LNCaP clone FGC (cell line): ENCODE measurements around the gene A2M.

ENCODE experiments used
- DNase-seq: peaks from one replicate; pipeline ENCODE4 v3.0.0-alpha.2; 2011; ENCODE audit warnings: low read depth
- H3K4me3 ChIP-seq: 2 replicates; pipeline ENCODE4 v1.5.1; 2011; ENCODE audit warnings: mild to moderate bottlenecking, low read depth, low read length, control low read depth
- CTCF ChIP-seq: IDR thresholded peaks from 2 replicates; pipeline ENCODE4 v1.5.1; 2012; ENCODE audit warnings: mild to moderate bottlenecking; ENCODE audit not compliant: control insufficient read depth, insufficient read depth; ENCODE audit errors: extremely low read depth

The A2M gene

GRCh38 chr12:9098463-9099026, 17.2 kb downstream of the A2M start:
- no peak for TF ChIP-seq CTCF
- DNase-seq: no peak
- no peak overlapping the region for H3K4me3 ChIP-seq

GRCh38 chr12:9098115-9098452, 17.6 kb downstream of the A2M start:
- H3K4me3 ChIP-seq: no peak overlapping the region
- no peak for TF ChIP-seq CTCF
- DNase-seq: no peak

DNA sequence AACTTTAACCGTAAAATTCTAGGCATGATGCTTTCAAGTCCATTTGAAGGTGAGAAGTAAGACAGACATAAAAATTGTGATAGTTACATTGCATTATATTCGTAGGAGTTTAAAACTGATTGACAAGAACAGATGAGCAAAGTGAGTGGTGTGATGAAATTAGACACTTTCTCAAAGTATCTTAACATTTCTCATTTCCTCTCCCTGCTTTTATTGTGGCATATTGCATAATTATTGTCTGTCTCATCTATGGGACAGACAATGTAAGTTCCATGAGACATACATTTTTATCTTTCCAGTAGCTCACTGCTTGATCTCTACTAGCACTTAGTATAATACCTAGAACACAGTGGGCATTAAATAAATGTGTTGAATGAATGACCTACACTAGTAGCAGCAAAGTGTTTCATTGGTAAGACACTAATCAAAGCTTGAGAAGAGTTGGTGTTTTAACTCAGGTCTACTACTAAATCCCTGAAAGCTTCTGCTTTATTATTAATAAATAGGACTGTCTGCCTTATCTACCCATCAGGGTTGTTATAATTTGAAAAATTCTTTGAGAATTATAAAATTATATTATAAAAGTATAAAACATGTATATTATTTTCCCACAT, 19.0 kb downstream of the A2M start:
- no peak for TF ChIP-seq CTCF
- no peak overlapping the region for H3K4me3 ChIP-seq
- no peak for DNase-seq

GRCh38 chr12:9095322-9095721, 20.4 kb downstream of the A2M start:
- no peak for TF ChIP-seq CTCF
- DNase-seq: no peak
- H3K4me3 ChIP-seq: no peak overlapping the region

DNA sequence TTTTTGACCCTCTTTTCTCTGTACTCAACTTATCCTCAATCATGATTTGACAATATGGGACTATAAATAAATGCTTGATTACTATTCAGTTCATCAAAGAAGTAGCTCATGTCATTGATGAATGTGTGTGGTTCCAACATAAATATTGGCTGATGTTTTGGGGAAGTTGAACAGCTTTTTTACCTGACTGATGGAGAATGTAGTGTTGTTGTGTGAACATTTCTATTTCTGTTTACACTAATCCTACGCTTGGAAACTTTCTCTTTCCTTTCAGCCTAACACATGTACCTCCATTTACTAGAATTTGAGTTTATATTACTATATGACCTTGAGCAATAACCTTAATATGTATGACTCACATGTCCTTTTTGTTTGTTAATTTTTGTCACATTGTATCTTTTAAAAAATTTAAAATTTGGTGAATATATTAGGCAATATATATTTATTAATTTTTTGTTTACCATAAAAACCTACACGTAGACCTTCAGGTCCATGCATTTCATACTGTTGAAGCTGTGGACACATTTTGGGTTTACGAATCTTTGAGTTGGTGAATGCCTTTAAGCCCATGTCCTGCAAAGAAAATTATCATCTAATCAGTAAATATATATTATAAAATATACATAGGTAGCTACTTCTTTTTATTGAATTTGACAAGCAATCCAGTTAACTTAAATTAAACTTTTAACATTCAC, 21.1 kb downstream of the A2M start:
- no peak for DNase-seq
- TF ChIP-seq CTCF: no peak
- no peak overlapping the region for H3K4me3 ChIP-seq

DNA sequence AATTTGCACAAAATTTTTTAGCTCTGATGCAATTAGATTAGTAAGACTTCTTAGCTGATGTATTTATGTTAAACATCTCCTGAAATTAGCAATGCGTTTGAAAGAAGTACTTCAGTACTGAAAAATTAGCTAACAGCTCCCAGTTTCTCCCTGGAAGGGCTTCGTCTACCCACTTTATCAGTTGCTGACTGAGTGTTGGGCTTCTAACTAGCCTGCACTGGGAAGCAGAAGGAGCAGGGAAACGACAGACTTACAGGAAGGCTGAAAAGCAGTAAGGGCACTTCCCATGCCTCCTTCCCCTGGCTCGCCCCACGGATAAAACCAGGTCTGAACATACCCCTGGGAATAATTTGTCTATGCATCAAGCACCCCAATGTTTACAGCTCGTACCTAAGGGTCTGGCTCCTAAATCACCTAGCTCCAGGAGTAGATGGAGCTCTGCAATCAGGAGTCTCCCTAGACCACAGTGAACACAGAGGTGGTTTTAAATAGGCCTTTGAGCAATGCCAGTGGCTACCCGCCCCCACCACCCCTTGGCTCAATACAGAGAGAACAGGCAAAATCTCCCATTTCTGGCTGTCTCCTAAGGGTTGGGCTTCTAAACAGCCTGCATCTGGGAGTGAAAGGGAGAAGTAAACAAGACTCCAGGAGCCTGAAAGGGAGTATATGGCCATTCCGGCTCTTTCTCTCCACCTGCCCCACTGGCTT, 23.7 kb downstream of the A2M start:
- no peak for TF ChIP-seq CTCF
- H3K4me3 ChIP-seq: no peak overlapping the region
- DNase-seq: no peak

GRCh38 chr12:9090220-9090619, 25.5 kb downstream of the A2M start:
- TF ChIP-seq CTCF: no peak
- DNase-seq: no peak
- H3K4me3 ChIP-seq: no peak overlapping the region
